Myocyte (in vitro differentiated cells): ENCODE data around the gene GGPS1. TPM values are rescaled to one million over a fixed set of nuclear protein-coding genes. Genes with fewer than 3 reads are reported as not detected.
"Not testable (repeated sequence)": the region's sequence is repeated elsewhere in the genome, so short reads cannot be mapped to it uniquely, and the experiment has no call there.

Experiments
- DNase-seq: peaks from one replicate; pipeline ENCODE4 v3.0.0-alpha.2; 2012; ENCODE audit warnings: low read depth
- polyA plus RNA-seq: library from polyadenylated mRNA; unstranded; fragments of >200 nt; gene quantifications from one replicate; pipeline ENCODE4 v1.2.1, GENCODE V29; 2012; ENCODE audit warnings: missing spikeins
- total RNA-seq: library from RNA; depleted of rRNA; stranded (reverse); fragments of >200 nt; gene quantifications from 2 replicates; pipeline ENCODE4 v1.2.3, GENCODE V29; 2014

Gene GGPS1
- 32.7 and 32.9 TPM in 2 replicates for total RNA-seq
- 23.7 TPM for polyA plus RNA-seq

DNA sequence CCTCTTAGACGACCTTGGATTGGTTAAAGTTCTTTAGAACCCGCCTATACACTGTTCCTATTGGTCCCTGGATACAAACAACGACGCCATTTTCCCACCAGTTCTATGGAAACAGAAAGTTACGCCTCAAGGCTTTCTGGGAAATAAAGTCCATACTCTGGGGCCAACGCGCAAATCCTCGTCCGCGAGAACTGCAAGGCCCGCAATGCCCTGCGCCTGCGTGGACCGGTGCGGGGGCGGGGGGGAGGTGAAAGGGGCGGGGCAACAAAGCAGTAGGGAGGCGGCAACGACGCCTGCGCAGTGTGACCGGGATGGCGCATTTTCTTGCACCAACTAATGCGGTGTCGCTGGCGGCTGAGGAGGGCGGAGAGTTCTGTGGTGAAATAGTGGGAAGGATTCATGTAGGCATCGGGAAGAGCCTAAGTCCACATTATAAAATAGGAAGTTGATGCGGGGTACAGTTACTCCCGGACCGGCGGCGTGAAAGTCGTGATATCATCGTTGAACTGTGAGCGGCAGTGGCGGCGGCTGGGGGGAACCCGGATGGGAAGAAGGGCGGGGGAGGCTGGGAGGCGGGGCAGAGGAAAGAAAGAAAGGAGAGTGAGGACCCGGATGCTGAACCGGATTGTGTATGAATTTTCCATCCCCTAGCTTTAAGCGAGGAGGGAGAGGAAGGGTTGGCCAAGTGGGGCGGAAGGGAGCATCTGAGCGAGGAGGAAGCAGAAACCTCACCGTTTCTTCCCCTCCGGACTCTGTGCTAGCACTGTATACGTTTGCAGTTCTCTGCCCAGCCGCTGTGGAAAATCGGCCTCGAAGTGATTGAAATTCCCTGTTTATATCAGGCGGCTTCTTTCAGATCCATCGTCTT is at the start of gene GGPS1:
TSS of gene GGPS1 (plus strand) at position 300 of the 868 bp plus-strand sequence. CDS start 6,695 bp downstream, outside the sequence.
- DNase-seq = peak; percentile 100

- DNase-seq = no peak
These were observed 49.5 kb upstream of the GGPS1 start for GRCh38 chr1:235278915-235279292.

DNA sequence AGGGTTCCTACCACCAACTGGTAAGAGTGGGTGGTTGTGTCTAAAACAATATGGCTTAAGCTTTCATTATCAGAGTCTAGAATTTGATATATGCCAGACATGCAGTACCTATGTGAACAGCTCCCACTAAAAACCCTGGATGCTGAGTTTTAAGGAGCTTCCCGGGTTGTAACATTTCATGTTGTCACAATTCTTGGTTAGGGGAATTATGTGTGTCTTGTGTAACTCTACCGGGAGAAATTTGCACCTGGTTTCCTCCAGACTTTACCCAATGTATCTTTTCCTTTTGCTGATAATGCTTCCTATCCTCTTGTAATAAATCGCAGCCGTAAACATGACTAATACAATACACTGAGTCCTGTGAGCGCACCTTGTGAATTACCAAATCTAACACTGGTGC is 48.7 kb upstream of the GGPS1 start:
- no peak for DNase-seq

DNA sequence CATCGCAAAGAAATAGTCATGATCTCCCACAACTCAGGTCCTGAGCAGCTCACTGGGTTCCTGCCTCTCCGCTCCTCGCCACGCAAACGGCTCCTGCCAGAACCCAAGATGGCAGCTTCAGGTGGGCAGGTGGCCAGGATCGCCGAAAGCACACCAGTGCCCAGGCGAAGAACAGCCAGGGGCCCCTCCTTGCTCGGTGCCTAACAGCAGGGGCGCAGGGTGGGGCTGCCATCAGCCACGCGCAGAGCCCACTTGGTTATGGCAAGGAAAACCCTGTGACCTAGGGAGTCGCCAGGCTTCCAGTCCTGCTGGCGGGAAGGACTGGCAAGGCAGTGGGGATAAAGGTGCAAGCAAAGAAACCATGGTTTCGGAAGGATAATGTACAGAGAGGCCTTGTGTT is 47.9 kb upstream of the GGPS1 start:
- DNase-seq = no peak

GRCh38 chr1:235283636-235284035 is 44.7 kb upstream of the GGPS1 start:
- not testable (repeated sequence) for DNase-seq

- no peak for DNase-seq
These were observed 44.1 kb upstream of the GGPS1 start for GRCh38 chr1:235284231-235284769.

DNA sequence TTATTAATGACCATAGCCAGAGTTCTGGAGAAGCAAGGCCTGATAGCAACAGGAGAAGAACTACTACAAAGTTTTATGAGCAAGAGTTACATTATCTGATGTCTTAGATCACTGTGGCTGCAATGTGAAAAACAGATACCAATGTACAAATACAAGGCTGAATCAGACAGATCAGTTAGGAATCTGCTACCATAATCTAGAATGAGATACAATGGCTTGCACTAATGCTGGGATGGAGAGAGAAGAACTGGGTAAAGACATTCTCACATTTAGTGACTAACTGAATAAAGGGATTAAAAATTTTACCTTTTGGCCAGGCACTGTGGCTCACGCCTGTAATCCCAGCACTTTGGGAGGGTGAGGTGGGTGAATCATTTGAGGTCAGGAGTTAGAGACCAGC is 41.7 kb upstream of the GGPS1 start:
- DNase-seq = no peak

GRCh38 chr1:235287208-235287882 is 41.0 kb upstream of the GGPS1 start:
- no peak for DNase-seq

- peak; percentile 17 for DNase-seq
These were observed 38.3 kb upstream of the GGPS1 start for GRCh38 chr1:235289859-235290739.

GRCh38 chr1:235290740-235291502 is 37.4 kb upstream of the GGPS1 start:
- DNase-seq = no peak

- no peak for DNase-seq
These were observed 36.7 kb upstream of the GGPS1 start for GRCh38 chr1:235291599-235292091.

- no peak for DNase-seq
These were observed 35.6 kb upstream of the GGPS1 start for GRCh38 chr1:235292790-235293189.

- DNase-seq = no peak
These were observed 34.9 kb upstream of the GGPS1 start for GRCh38 chr1:235293322-235293942.

GRCh38 chr1:235295902-235296350 is 32.4 kb upstream of the GGPS1 start:
- DNase-seq = peak; percentile 93

DNA sequence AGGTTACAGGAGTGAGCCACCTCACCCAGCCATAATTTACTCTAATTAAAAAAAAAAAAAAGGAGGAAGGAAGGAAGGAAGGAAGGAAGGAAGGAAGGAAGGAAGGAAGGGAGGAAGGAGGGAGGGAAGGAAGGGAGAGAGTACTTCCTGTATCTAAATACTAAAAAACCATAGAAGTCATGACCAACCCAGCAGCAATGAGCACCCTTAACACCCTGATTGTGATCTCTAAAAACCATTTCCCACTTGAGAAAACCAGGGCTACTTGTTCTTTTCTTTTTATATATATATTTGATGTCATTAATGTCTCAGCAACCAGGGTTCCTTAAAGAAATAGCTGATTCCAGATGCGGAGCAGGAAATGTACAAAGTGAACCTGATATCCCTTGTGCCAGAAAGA is 31.6 kb upstream of the GGPS1 start:
- no peak for DNase-seq

GRCh38 chr1:235297579-235297978 is 30.8 kb upstream of the GGPS1 start:
- no peak for DNase-seq

DNA sequence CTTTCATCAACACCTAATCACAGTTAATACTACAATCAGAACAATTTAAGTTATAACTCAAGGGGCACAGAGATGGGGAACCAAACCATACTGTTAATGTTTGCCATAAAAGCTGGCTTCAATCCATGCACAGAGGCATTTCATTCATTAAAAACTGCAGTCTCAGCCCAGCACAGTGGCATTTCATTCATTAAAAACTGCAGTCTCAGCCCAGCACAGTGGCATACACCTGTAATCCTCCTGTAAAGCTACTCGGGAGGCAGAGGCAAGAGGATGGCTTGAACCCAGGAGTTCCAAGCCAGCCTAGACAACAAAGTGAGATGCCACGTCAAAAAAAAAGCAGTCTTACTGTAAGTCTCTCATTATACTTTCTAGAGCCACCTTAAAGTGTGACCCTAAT is 29.6 kb upstream of the GGPS1 start:
- DNase-seq = no peak

GRCh38 chr1:235299169-235299858 is 29.1 kb upstream of the GGPS1 start:
- no peak for DNase-seq

DNA sequence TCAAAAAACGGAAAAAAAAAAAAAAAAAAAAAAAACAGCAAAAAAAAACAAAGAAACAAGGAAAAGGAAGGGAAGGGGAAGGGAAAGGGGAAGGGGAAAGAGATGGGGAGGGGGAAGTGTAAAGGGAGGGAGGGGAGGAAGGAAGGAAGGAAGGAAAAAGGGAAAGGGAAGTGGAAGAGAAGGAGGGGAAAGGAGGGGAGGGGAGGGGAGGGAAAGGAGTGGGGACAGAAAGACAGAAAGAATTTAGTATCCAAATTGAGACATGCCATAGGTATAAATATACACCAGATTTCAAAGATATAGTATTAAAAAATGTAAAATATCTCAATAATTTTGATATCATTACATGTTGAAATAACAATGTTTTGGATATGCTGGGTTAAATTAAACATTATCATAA is 26.2 kb upstream of the GGPS1 start:
- no peak for DNase-seq
